A673 (cell line): ENCODE measurements around the gene TMIE. TPM values are rescaled to one million over a fixed set of nuclear protein-coding genes. Genes with fewer than 3 reads are reported as not detected.

Experiments
- BruUV-seq: library from RNA; stranded (reverse); fragments of 400-500 nt; replicated peaks from 2 replicates; lab custom pipeline; 2021; lab: Mats Ljungman, UMichigan
- CTCF ChIA-PET: fragments of 300-600 bp; sonication (Branson Sonifier 250); formaldehyde crosslinking; loops from one replicate; lab custom pipeline; 2022; ENCODE audit warnings: antibody characterized with exemption; lab: Charles Lee
- POLR2A ChIA-PET: fragments of 300-600 bp; sonication (Branson Sonifier 250); formaldehyde crosslinking; loops from one replicate; lab custom pipeline; 2022; ENCODE audit warnings: antibody characterized with exemption; ENCODE audit not compliant: low non-redundant PET; lab: Charles Lee
- DNase-seq: peaks from one replicate; pipeline ENCODE4 v3.0.0-alpha.2; 2015; ENCODE audit warnings: low spot score
- H3K27ac ChIP-seq: fragments of 200-600 bp; sonication (generic); 2 replicates; pipeline ENCODE4 v1.5.1; 2016; ENCODE audit warnings: mixed run types, low read depth, mild to moderate bottlenecking, mixed read lengths, antibody characterized with exemption, low read length; ENCODE audit not compliant: poor library complexity, severe bottlenecking
- H3K27me3 ChIP-seq: fragments of 200-600 bp; sonication (generic); replicated peaks from 2 replicates; pipeline ENCODE4 v1.6.1; 2017; ENCODE audit warnings: mixed run types, low read depth, mild to moderate bottlenecking, mixed read lengths, antibody characterized with exemption, low read length; ENCODE audit not compliant: insufficient read depth, poor library complexity
- H3K36me3 ChIP-seq: fragments of 200-600 bp; sonication (generic); 2 replicates; pipeline ENCODE4 v1.6.1; 2016; ENCODE audit warnings: mixed run types, mild to moderate bottlenecking, mixed read lengths, antibody characterized with exemption, low read length; ENCODE audit not compliant: insufficient read depth, poor library complexity, severe bottlenecking
- H3K4me1 ChIP-seq: fragments of 200-600 bp; sonication (generic); 2 replicates; pipeline ENCODE4 v1.6.1; 2017; ENCODE audit warnings: mixed run types, mild to moderate bottlenecking, mixed read lengths, antibody characterized with exemption, low read length; ENCODE audit not compliant: insufficient read depth, poor library complexity, severe bottlenecking
- H3K4me3 ChIP-seq: fragments of 200-600 bp; sonication (generic); 2 replicates; pipeline ENCODE4 v1.5.1; 2016; ENCODE audit warnings: low read depth, mixed run types, mild to moderate bottlenecking, mixed read lengths, low read length; ENCODE audit not compliant: poor library complexity, severe bottlenecking
- H3K9me3 ChIP-seq: fragments of 200-600 bp; sonication (generic); 2 replicates; pipeline ENCODE4 v1.6.1; 2016; ENCODE audit warnings: mixed run types, low read depth, mild to moderate bottlenecking, mixed read lengths, antibody characterized with exemption, low read length; ENCODE audit not compliant: poor library complexity, severe bottlenecking
- EZH2 ChIP-seq: fragments of 200-600 bp; sonication (generic); IDR thresholded peaks from 2 replicates; pipeline ENCODE4 v1.6.1; 2017; ENCODE audit warnings: borderline replicate concordance, low read depth, mild to moderate bottlenecking, mixed read lengths, antibody characterized with exemption, low read length; ENCODE audit not compliant: poor library complexity, severe bottlenecking
- intact Hi-C: fragments of 100-400 bp; cut with micrococcal nuclease; formaldehyde crosslinking; loops from one replicate; pipeline ENCODE4 v1.10.0; 2022; ENCODE audit not compliant: unreplicated experiment
- total RNA-seq: library from RNA; stranded (reverse); gene quantifications from 2 replicates; pipeline ENCODE4 v1.2.3, GENCODE V29; 2021
- TF ChIP-seq, protein P1 (sequence below): fragments of 300-800, 200-600 bp; sonication (generic); conservative IDR thresholded peaks from 2 replicates; pipeline ENCODE4 v1.5.1; 2017; ENCODE audit warnings: low read depth, mild to moderate bottlenecking, antibody characterized with exemption, low read length, moderate library complexity, mixed read lengths

Gene TMIE
- total RNA-seq, 1 experiment from 2014 or later = not detected

GRCh38 chr3:46713050-46713897 lies 12.1 kb downstream of the TMIE start:
- TF ChIP-seq, protein P1, sequence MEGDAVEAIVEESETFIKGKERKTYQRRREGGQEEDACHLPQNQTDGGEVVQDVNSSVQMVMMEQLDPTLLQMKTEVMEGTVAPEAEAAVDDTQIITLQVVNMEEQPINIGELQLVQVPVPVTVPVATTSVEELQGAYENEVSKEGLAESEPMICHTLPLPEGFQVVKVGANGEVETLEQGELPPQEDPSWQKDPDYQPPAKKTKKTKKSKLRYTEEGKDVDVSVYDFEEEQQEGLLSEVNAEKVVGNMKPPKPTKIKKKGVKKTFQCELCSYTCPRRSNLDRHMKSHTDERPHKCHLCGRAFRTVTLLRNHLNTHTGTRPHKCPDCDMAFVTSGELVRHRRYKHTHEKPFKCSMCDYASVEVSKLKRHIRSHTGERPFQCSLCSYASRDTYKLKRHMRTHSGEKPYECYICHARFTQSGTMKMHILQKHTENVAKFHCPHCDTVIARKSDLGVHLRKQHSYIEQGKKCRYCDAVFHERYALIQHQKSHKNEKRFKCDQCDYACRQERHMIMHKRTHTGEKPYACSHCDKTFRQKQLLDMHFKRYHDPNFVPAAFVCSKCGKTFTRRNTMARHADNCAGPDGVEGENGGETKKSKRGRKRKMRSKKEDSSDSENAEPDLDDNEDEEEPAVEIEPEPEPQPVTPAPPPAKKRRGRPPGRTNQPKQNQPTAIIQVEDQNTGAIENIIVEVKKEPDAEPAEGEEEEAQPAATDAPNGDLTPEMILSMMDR = no peak
- TF ChIP-seq EZH2 = no peak
- intact Hi-C loops = no loop called here
- H3K4me1 ChIP-seq = no peaks in the 10 kb centered on the region
- H3K27ac ChIP-seq = no peak overlapping the region
- no peak overlapping the region for H3K4me3 ChIP-seq
- no peaks in the 10 kb centered on the region for H3K36me3 ChIP-seq
- H3K27me3 ChIP-seq = no peaks in the 10 kb centered on the region
- no TSS peak for BruUV-seq
- ChIA-PET POLR2A (no interaction called here), CTCF (interaction anchor here (0.5 kb wide), 1 partner anchor 45 kb away, joined by 4 read pairs; no protein-coding TSS in a partner anchor)
- no peaks in the 10 kb centered on the region for H3K9me3 ChIP-seq
- DNase-seq = no peak

DNA sequence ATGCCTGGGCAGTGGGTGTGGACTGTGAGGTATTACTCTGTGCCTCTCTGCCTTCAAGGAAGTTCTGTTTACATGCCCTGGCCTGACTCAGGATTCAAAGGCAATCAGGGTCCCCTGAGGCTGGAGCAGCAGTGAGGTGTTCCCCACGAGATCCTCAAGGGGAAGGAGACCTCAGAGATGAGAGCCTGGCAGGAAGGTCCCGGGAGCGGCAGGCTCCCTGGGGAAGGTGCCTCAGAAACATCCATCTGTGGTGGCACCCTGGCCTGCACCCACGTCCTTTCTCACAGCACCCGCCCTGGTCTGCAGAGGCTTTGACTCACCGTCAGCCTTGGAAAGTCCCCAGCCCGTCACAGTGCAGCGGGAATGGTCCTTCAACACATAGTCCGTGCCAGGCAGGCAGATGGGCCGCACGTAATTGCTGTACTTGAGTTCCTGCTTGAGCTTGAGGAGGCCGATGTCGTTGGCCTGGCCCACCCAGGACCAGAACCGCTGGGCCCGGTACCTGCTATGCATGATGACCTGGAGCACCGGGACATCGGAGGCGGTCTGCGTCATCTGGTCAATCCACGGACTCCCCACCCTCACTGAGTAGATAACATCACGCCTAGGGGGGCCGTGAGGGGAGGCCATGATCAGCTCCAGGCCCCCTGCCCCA lies 12.8 kb downstream of the TMIE start:
- Histone ChIP-seq H3K4me3 (no peak overlapping the region), H3K27ac (no peak overlapping the region), H3K9me3 (no peaks in the 10 kb centered on the region), H3K36me3 (no peaks in the 10 kb centered on the region), H3K27me3 (no peaks in the 10 kb centered on the region), H3K4me1 (no peaks in the 10 kb centered on the region)
- BruUV-seq = no TSS peak
- DNase-seq = no peak
- CTCF ChIA-PET = interaction anchor here (0.5 kb wide), 1 partner anchor 45 kb away, joined by 4 read pairs; no protein-coding TSS in a partner anchor
- TF ChIP-seq EZH2 = no peak
- TF ChIP-seq, protein P1 = no peak
- intact Hi-C loops = no loop called here
- POLR2A ChIA-PET = no interaction called here

GRCh38 chr3:46714728-46715506 lies 13.7 kb downstream of the TMIE start:
- Histone ChIP-seq H3K27me3 (no peaks in the 10 kb centered on the region), H3K36me3 (no peaks in the 10 kb centered on the region), H3K4me3 (no peak overlapping the region), H3K27ac (no peak overlapping the region), H3K9me3 (no peaks in the 10 kb centered on the region), H3K4me1 (no peaks in the 10 kb centered on the region)
- DNase-seq = no peak
- BruUV-seq = no TSS peak
- POLR2A ChIA-PET = interaction anchor here (0.5 kb wide), 1 partner anchor 160 kb away, joined by 7 read pairs; no protein-coding TSS in a partner anchor
- TF ChIP-seq, protein P1 = no peak
- TF ChIP-seq EZH2 = no peak
- intact Hi-C loops = no loop called here
- CTCF ChIA-PET = no interaction called here
